NCI-H146 treated with DMSO at 0.1 percent for 48 hours (cell line): ENCODE measurements around the gene PITPNB.
A peak's percentile ranks its signal among the peaks of the same experiment; 100 is the strongest.

ENCODE experiments used
- DNase-seq: peaks from one replicate; lab custom pipeline; 2025; ENCODE audit not compliant: unreplicated experiment; lab: John Stamatoyannopoulos, UW

The PITPNB gene

DNA sequence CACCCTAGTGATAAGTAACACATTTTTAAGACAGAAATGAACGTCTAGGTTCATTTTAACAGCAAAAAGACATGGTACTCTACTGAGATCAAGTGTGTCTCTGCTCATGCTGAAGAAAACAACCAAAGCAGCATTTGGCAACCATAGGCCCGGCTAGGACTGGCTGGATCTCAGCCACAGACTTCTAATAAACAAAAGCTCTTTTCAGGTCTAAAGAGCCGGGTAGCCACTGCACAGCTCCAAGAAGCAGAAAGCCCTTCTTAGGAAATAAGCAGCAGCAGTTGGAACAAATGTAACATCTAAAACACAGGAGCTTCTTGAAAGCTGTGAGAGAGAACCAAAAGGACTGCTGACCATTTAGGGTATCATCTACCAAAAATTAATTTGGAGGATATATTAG lies 37.6 kb downstream of the PITPNB start:
- DNase-seq: no peak

DNA sequence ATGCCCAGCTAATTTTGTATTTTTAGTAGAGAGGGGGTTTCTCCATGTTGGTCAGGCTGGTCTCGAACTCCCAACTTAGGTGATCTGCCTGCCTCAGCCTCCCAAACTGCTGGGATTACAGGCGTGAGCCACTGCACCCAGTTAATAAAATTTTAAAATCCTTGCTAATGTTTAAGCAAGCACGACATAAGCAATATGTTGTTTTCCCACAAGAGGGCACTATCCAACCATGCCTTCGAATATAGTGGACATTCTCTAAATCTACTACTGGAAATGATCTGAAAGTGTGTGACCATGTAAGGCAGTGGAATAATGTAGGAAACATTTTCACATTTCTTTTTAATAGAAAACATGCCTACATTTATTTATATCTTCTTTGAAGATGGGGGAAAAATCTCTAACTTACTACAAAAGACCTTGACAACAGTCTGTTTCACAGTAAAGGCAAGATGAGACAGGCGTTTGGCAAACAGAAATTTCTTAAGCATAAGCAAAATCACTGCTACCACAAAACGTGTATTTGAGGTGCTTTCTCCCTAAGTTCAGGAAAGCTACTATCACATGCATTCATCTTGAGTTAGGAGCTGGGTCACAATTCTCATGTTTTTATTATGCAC lies 38.2 kb downstream of the PITPNB start:
- DNase-seq: peak; percentile 6

DNA sequence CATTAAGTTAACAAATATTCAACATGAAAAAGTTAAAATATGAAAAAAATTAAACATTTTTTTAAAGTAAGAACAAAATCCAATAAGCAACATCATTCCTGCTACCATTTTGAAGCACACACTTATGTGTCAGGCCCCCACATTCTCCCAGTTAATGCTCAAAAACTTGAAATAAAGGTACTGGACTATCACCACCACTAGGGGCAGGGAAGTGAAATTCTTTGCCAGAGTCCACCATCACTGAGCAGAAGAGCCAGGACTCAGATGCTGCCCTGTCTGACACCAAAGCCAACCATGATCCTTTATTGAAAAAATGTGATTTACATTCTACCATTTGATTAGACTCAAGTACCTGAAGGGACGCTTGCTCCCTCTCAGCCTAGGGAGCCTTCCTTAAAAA lies 39.1 kb downstream of the PITPNB start:
- DNase-seq: no peak

DNA sequence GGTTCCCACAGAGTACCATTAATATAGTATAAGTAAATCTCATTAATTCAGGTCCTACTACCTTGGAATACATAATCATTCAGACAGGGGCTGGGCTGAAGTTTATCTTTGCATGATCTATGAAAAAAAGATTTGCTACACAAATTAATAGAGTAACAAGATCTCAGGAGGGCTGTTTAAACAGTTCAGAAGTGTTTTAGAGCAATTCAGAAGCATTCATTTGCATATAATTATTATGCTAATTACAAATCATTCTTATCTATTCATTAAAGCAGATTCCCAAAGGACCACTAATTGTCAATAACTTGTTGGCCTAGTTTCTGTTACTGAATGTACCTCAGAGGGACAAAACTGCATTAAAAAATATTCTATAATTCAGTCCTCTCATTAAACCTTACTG lies 40.5 kb downstream of the PITPNB start:
- DNase-seq: no peak

DNA sequence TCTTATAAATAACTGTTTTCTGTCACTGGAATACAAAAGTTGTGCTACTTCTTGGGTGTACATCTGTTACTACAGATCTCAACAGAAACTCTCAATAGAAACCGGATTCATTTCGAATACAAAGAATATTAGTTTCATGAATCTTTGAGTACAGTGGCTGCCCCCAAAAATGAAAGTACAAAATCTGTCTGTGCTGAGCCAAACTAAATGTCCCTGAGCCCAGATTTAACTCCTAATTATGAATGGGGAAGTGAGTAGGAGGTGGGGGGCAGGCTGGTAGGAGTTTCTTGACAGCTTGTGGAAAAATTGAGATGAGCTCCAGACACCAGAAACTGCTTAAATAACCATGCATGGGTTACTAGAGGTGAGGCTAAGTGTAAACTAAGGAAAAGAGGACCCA lies 41.6 kb downstream of the PITPNB start:
- no peak for DNase-seq

DNA sequence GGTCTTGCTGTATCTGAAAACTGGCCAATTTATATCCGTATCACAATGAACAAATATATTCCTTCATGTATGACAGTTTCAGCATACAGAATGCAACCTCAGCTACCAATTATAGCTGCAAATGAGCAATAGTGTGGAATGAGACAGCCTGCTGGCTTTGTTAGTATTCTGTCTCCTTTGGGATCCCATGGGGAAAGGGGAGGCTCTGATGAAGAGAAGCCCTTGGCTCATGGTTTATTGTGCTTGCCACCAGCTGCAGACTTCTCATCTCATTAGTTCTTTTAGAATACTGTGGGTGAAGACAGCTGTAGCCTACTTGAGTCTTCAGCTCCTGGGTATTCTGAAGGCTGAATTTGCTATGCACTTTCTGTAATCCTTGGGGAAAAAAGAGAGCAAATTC lies 42.4 kb downstream of the PITPNB start:
- no peak for DNase-seq

DNA sequence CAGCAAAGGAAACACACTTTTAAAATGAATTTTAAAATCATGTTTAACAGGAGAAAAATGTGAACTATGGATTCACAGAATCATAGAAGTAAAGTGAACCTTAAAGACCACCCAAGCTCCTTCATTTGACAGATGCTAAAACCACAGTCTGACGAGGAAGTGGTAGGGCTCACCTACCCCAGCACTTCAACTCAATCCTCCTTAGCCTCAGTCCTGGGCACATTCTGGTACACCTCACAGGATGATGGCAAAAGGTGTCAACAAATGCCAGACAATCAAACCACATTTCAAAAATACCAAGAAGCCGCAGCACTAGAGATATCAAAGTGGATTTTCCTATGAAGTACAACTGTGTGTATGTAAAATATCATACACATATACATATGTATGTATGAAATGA lies 43.1 kb downstream of the PITPNB start:
- no peak for DNase-seq

DNA sequence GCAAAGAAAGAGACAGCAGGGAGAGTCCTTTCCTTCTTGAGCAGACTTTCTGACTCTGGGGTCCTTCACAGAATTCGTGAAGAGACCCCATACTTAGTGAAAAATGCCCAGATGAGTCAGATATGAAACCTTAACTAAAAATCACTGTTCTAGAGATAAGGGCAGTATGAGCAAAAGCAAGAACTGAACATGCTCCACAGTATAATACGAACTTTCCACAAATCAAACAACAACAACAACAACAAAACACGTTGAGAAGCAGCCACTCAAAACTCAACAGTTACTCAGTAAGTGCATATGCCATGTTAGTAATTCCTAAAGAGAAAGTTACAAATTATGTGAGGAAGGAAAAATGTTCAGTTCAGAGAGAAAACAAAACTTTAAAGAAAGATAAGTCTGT lies 44.3 kb downstream of the PITPNB start:
- DNase-seq: no peak

DNA sequence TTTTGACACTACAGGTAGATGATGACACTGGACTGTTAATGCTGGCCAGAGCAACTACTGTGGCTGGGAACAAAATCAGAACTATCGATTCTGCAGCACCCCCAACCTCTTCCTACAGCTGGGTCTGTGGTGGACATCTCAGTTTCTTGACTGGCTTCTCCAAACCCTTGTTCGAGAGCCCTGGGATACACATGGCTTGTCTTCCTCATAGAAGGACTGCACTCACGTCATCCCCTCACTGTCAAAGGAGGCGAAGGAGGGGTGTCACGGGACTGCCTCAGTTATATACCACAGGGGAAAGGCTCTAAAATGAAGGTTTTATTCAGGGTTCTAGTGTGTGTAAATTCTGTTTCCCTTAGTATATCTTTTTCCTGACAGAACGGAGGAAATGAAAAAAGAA lies 44.9 kb downstream of the PITPNB start:
- no peak for DNase-seq

DNA sequence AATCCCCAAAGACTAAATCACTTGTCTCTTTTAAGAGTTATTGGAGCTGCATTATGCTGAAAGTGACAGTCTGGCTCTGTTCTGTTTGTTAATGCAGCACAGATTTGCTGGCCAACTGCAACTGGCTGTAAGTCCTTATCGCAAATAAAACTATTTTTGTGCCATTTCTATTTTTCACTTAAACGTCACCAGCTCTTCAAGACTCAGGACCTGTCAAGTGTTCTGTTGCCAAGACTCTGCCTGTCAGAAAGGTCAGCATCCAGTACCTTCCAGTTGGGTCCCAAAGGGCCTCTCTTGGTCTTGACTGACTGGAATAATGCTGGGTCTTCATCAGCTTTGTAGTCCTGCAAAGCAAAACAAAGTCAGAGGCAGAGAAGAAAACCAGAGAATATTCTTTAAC lies 45.6 kb downstream of the PITPNB start:
- no peak for DNase-seq

DNA sequence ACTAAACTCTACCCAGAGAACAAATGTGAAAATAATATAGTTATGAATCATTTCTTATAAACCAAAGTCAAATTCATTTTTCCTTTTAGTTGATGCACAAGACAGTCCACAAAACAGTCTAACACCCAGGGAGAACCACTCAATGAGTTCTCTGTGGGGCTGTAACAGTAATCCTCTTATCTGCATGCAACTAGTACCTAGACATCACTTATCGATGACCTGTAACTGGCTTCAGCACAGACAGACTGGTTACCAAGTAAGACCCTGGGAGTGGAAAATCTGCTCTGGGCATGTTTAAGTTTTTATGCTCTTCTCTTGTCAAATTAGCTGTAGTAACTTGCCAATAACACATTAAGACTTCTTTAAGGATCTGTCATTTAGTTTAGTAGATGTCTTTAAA lies 46.6 kb downstream of the PITPNB start:
- DNase-seq: no peak

DNA sequence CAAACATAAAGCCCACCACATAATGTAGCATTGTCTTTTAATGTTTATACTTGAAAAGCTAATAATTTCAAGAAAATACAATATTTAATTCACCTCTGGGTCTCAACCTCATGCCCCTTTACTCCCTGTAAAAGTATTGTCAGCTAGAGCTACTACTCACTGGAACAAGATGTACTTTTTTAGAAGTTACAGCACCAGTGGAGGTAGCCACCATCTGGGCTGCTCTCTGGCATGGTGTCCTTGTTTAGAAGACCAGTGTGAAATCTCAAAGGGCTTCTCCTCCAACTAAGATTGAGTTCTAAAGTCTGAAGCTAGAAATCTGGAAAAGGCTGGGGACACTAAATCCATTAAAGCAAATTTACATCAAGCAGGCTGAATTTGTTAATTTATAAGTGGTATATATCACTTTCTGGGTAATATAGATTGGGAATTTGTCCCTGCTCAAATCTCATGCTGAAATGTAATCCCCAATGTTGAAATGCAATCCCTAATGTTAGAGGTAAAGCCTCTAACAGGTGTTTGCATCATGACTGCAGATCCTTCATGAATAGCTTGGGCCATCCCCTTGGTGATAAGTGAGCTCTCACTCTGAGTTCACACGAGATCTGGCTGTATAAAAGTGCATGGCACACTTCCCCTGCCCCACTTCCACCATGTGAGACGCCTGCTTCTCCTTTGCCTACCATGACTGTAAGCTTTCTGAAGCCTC lies 47.6 kb downstream of the PITPNB start:
- DNase-seq: no peak

DNA sequence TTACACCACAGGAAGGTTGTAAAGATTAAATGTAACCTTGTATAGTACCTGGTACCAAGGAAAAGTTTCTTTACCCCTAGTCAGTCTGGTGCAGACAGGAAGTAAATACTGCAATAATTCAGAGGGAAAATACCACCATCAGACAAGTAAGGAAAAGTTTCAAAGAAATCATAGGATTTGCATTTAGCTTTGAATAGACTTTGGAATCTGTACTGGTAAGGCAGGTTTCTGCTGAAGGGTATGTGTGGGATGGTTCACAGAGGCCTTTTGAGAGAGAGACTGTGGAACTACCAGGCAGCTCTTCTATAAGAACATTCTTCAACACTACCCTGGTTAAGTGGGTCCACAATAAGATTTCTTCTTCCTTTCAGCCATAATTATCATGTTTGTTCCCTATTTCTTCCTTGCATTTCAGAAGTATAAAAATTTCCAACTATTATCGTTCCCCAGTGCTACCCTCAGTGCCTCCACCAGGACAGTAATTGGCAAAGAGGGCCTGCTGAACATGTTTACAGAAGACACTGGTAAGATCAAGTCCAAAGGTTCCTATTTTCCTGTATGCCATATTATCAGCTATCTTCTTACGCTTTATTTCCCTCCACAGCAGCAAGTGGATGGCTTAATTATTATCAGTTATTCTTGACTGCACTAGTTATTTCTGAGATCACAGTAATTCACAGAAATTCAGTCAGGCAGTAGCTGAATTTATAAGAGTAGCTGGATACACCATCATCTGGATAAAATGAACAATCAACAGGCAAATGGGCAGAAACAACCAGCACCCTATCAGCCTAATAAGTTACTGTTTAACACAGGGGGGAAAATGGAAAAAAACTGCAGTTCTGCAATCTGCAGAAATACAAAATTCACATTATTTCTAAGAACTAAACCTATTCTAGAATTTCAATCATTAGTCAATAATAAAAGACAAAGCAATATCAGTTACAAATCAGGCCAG lies 48.5 kb downstream of the PITPNB start:
- DNase-seq: no peak

DNA sequence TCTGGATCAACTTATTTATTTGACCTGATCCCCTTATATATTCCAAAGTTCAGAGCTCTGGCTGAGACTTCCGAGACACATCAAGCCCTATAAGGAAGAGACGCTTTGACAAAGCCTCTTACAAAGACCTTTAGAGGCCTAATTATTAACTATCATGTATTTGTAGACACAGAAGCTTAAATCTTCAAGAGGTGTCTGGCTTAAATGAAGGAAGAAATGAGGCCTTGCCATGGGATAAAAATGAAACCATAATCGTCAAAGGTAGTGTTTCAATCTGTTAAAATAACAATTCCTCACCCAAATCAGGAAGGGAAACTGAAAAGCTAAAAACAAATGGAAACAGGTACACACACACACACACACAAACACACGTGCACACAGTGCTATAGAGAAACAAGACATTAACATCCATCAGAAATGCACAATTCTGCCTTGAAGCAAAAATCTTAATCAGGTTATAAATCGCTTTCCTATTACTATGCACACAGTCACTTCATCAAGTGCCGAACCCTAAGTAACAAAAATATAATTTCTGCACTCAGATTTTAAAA lies 50.2 kb downstream of the PITPNB start:
- no peak for DNase-seq

DNA sequence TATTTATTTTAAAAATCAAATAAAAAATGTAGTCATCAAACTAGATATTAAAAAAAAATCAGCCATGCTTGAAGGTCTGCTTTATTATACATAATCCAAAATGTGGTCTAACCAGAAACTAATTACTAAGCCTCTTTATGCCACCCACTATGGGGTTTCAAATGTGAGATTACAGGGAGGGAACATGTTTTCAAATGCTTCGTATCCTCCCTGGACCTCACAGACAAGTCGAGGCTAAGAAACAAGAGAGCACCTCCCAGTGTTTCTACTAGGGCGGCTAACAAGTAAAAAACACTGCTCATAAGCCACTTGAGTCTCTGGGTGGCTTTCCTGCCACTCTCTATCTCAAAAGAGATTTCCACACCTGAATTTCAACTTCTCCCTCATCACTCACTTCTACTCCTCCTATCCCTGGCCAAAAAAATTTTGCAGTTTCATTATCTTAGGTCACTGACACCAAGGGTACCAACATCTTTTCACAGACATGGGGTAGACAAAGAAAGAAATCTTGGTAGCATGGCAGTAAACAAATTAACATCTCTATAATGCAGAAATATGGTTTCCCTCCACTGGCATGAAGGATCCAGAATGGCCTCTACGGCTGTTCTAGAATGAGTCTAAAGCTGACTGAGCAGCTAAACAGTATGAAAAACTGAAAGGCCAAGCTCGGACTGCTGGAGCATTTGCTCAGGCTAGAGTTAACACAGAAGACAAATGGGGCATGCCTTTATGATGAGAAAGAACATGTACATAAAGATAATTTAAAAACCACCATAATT lies 50.9 kb downstream of the PITPNB start:
- DNase-seq: no peak

DNA sequence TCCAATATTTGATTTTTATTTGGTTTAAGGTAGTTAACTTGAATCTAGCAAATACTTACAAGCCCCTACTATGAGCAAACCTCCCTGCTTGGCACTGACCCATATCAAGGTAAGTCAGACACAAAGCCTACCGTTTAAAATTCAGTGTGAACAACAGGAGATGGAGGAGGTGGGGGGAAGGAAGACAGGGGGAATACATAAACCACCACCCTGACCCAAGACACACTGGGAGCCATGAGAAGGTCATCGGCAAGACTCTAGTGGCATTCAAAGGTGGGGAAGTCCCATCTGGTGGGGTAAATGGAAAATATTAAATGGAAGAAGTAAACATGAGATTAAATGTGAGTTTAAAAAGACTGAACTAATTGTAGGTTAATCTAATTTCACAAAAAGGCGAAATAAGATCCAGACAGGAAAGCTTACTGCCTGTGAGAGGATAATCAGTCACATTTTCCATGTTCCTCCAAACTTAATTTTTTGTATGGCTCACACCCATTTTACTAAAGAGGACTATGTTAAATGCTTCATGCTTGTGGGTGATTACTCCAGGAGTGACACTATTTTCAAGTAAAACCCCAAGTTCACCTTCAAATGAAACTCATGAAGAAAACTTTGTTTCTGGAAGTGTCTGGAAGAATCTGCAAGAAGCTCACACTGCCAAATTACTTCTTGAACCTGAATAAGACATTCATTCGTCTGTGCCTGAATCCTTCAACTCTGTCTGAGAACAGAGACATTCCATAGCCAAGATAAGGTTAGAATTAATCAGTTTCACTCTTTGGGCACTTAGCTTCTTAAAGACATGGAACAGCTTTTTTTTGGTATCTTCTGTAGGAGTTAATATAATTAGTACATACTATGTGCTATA lies 51.7 kb downstream of the PITPNB start:
- DNase-seq: no peak

DNA sequence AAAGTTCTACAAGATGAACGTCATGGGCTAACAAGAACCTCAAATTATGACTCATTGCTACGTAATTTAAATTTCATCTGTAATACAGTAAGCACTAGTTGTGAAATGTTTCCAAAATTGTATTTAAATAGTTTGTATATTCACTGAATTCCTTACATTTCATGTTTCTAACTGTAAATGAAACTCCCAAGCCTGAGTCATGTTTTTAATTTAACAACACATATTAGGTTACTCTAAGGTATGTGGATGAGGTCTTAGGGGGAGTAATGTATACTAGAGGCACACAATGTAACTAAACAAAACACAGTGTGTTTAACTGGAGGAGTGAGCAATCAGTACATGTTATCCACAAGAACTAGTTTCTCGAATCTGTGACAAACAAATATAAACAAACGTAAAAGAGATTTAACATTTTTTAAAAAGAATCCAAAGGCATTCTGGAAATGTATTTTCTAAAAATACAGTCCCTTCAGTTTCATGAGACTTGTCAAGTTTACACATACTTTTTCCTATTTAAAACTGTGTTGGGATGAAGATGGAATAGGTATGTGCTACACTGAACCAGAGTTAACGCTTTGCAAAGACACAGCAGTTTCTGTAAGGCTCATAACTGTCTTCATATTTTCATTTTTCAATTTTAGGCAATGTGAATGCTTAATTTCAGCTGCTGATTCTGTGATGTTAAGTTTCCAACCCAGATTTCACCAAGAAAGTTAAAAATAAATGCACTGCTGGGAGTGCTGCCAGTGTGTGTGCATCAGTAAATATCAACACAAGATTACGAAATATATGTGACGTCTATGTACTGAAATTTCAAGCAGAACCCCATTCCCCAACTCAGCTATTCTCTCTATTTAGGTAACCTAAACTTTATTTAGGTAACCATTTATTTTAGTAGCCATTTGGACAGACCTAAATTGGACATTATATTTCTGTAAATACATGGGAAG lies 52.6 kb downstream of the PITPNB start:
- DNase-seq: no peak

DNA sequence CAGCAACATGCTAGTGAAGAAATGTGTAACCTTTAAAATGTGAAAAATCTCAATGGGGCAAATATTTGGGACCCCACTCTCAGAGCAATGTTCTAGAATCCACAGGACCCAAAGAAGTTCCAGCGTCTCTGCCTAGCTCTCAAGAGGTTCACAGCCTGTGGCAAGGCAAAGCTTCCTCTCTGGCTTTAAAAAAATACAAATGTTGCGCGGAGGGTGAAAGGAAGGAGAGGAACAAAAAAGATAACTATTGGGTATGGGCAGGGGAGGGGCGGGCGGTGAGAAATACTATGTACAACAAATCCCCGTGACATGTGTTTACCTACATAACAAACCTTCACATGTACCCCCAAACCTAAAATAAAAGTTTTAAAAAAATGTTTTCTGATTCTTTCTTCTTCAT lies 53.6 kb downstream of the PITPNB start:
- DNase-seq: no peak

DNA sequence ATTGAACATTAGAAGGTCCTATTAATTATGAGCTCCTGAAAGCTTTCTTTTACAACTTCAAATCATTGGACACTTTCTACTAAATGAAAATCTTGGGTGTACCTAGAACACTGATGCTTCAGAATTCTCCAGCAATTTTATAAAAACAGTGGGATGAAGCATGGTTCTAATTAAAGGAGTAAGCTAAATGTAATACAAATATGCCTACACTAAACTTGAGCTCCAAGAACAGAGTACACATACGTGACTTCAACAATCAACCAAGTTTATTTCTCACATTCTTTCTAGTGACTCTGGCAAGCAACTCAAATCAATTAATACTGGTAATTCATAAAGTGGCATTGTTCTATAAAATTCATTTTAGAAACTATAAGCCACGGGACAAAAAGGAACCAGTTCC lies 55.5 kb downstream of the PITPNB start:
- no peak for DNase-seq
